WTC11 (cell line): ENCODE data around the gene GAB2.

Experiments used
- CTCF ChIP-seq: fragments of 200-600 bp; IDR thresholded peaks from 2 replicates; pipeline ENCODE4 v1.8.0; 2022; ENCODE audit warnings: antibody characterized with exemption
- GABPB1 ChIP-seq: sonication (generic); formaldehyde crosslinking; IDR thresholded peaks from 2 replicates; pipeline ENCODE4 v1.8.1; 2023; ENCODE audit warnings: mild to moderate bottlenecking, missing genetic modification reagents
- RELA ChIP-seq: sonication (generic); formaldehyde crosslinking; IDR thresholded peaks from 2 replicates; pipeline ENCODE4 v1.8.1; 2022; ENCODE audit warnings: missing genetic modification reagents, mild to moderate bottlenecking, borderline replicate concordance
- ZNF263 ChIP-seq: sonication (generic); formaldehyde crosslinking; IDR thresholded peaks from 2 replicates; pipeline ENCODE4 v1.8.1; 2022; ENCODE audit warnings: low read depth, mild to moderate bottlenecking, moderate library complexity, missing genetic modification reagents

- TF ChIP-seq CTCF, result no peak
- no peak for TF ChIP-seq ZNF263 (CRISPR knock-in tag)
- TF ChIP-seq RELA (CRISPR knock-in tag), result no peak
- no peak for TF ChIP-seq GABPB1 (CRISPR knock-in tag)
Observed at GRCh38 chr11:78223320-78223954, 194.2 kb downstream of the GAB2 start.
